GM19372 (cell line): ENCODE measurements around the gene GPR82.
"Not testable (repeated sequence)": the region's sequence is repeated elsewhere in the genome, so short reads cannot be mapped to it uniquely, and the experiment has no call there.

Source experiments
- ATAC-seq: cut with Tn5 transposase; IDR thresholded peaks from one replicate; pipeline ENCODE4 v1.9.1; 2021; ENCODE audit warnings: mild to moderate bottlenecking, low read depth, moderate library complexity; ENCODE audit not compliant: unreplicated experiment

GPR82 gene

GRCh38 chrX:41716767-41717473 is 7.1 kb upstream of the GPR82 start:
- ATAC-seq: no peak

GRCh38 chrX:41718481-41719235 is 5.3 kb upstream of the GPR82 start:
- ATAC-seq: no peak

GRCh38 chrX:41719610-41720009 is 4.4 kb upstream of the GPR82 start:
- ATAC-seq: not testable (repeated sequence)

- peak; percentile 82 for ATAC-seq
Observed at GRCh38 chrX:41720125-41720779, 3.7 kb upstream of the GPR82 start.

- ATAC-seq: no peak
Observed at GRCh38 chrX:41721590-41721989, 2.4 kb upstream of the GPR82 start.

- no peak for ATAC-seq
Observed at GRCh38 chrX:41722214-41722613, 1.8 kb upstream of the GPR82 start.

GRCh38 chrX:41722816-41723618 is 964 bp upstream of the GPR82 start:
- no peak for ATAC-seq

GRCh38 chrX:41728125-41728524 is 4.1 kb downstream of the GPR82 start:
- ATAC-seq: no peak

- no peak for ATAC-seq
Observed at GRCh38 chrX:41730081-41730480, 6.1 kb downstream of the GPR82 start.

- no peak for ATAC-seq
Observed at GRCh38 chrX:41732260-41732659, 8.3 kb downstream of the GPR82 start.

GRCh38 chrX:41733939-41734338 is 10.0 kb downstream of the GPR82 start:
- ATAC-seq: peak; percentile 92

GRCh38 chrX:41734530-41734929 is 10.5 kb downstream of the GPR82 start:
- ATAC-seq: no peak

GRCh38 chrX:41737065-41737464 is 13.1 kb downstream of the GPR82 start:
- ATAC-seq: no peak

- no peak for ATAC-seq
Observed at GRCh38 chrX:41739871-41740270, 15.9 kb downstream of the GPR82 start.

GRCh38 chrX:41750716-41751115 is 26.7 kb downstream of the GPR82 start:
- no peak for ATAC-seq

GRCh38 chrX:41758401-41758800 is 34.4 kb downstream of the GPR82 start:
- ATAC-seq: no peak

GRCh38 chrX:41759817-41760216 is 35.8 kb downstream of the GPR82 start:
- no peak for ATAC-seq

GRCh38 chrX:41761169-41761568 is 37.2 kb downstream of the GPR82 start:
- ATAC-seq: no peak

GRCh38 chrX:41761702-41762101 is 37.7 kb downstream of the GPR82 start:
- ATAC-seq: no peak

- no peak for ATAC-seq
Observed at GRCh38 chrX:41779030-41779564, 55.1 kb downstream of the GPR82 start.
